Right kidney (tissue), 1 donor: Measurements from ENCODE around the gene ZNF35.

ENCODE experiments used
- DNase-seq: peaks from one replicate; pipeline ENCODE4 v3.0.0-alpha.2; 2016

The ZNF35 gene

DNA sequence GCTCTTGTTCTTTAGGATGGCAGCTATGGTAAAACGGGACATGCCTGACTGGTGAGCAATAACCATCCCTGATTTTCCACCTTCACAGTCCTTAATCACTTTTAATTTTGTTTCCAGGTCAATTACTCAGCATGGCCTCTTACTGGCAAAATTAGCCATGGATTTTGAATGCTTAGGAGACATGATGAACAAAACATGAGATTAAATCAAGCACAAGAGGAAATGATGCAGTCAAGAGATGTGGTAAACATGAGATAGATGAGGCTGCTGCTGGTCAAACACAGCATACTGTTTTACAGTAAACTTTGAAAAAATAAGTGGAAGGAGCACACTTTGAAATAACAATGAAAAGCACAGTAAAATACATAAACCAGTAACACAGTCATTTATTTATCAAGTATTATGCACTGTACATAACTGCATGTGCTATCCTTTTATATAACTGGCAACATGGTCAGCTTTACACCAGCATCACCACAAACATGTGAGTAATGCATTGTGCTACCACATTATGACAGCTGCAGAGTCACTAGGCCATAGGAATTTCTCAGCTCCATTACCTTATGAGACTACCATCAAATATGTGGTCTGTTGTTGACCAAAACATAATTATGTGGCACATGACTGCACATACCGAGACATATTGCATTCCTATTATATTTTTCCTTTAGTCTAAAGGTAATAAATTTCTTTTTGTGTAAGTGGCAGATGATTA, 33.8 kb downstream of the ZNF35 start:
- DNase-seq: no peak

DNA sequence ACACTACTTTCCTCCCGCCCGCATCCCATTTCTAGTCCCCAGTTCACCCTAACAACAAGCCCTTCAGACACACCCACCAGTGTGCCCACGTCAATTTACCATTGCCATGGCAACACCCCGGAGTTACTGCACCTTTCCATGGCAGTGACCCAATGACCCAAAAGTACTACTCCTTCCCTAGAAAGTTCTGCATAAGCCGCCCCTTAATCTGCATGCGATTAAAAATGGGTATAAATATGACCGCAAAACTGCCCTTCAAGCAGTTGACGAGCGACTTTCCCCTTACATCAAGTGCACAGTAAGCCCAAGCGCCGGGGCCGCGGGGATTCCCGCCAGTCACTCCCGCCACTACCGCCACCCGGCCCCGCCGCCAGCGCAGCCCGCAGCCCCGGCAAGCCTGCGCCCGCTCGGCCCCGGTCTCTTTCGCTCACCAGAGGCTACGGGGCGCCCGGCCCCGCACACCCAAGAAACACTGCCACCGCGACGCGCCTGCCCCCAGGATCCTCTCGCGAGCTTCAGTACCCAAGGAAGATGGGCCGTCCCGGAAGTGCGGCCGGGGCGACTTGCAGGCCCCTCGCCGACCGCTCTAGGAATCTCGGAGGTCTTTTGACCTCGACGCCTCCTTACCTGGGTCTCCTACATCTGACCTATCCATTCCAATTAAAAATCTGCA, 36.7 kb downstream of the ZNF35 start:
- peak; percentile 83 for DNase-seq

DNA sequence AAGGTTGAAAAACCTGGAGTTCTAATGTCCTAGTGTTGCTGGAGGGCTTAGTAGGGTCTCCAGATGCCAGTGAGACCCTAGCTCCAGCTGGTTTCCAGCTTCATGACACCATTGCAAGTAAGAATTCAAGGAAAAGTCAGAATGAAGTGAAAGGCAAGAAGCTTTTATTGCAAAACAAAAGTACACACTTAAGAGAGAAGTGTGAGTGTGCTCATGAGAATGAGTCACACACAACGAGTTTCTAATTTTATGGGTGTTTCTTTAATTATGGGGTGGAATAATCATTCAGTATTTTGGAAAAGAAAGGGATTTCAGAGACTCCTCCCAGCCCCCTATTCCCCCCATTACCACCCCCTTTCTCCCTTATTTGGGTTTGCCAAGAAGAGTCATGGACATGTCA, 39.4 kb downstream of the ZNF35 start:
- no peak for DNase-seq
